ENCODE results near the gene GRAP.
A peak's percentile ranks its signal among the peaks of the same experiment; 100 is the strongest.
"Not testable (repeated sequence)": the region's sequence is repeated elsewhere in the genome, so short reads cannot be mapped to it uniquely, and the experiment has no call there.

Gene GRAP

DNA sequence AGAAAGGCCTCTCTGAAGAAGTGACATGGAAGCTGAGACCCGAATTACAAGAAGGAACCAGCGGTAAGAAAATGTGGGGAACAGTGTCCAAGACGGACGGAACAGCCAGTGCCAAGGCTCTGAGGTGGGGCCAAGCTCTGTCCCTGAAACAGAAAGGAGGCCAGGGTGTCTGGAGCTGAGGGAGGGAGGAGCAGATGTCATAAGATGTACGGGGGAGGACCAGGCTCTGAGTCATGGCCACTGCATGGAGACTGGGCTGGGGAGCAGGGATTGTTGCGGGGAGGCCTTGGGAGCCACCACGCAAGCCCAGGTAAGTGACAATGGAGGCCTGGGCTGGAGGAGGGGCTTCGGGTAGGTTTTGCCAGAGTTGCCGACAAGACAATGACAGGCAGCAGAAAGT, 2.1 kb downstream of the GRAP start:
- intact Hi-C loops (cut with DNase I); DNase-seq: not testable (repeated sequence)

DNA sequence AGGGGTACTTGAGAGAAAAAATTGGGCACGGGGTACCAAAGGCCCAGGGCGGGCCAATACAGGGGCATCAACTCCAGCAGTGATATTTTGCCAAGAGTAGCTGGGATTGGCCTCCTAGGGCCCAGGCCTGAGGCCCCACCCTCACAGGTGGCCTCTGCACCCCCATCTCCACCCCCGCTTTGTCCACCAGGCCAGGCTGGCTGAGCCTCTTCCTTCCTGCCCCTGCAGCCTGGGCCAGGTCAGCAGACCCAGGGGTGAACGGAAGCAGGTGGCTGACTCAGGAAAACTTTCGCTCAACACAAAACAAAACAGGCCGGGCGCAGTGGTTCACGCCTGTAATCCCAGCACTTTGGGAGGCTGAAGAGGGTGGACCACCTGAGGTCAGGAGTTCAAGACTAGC, 3.7 kb downstream of the GRAP start:
- DNase-seq; intact Hi-C loops (cut with DNase I): not testable (repeated sequence)

DNA sequence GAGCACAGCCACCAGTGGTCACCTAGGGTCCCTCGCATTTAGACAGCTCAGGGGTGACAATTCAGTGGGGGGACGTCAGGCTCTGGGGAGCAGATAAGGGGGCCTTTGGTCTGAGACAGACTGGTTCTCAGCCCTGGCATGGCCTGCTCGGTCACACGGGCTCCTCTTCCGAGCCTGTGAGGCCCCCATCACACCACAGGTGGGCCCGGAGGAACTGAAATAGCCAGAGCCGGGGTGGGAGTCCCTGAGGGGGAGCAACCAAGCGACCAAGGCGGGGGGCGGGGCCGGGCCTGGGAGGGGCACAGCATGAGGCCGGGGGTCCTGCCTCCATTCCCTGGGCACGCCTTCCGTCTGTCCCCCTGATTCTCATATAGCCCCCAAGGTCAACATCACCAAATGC, 4.4 kb downstream of the GRAP start:
- DNase-seq; intact Hi-C loops (cut with DNase I): not testable (repeated sequence)

DNA sequence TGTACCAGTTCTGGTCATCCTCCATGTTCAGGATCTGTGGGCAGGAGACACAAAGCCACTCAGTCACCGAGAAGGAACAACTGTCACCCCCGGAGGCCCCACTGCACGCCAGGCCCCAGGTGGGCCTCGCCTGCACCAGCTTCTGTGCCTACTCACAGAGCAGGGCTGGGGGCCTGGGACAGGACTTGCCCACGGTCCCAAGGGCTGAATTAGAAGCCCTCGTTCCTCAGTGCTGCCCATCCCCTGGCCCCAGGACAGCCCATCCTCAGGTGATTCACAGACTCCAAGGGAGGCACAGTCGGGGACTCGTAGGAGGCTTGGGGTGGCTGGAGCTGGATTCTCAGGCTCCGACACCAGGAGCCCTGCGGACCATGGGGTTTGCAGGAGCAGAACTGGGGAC, 4.9 kb downstream of the GRAP start:
- intact Hi-C loops (cut with DNase I); DNase-seq: not testable (repeated sequence)

DNA sequence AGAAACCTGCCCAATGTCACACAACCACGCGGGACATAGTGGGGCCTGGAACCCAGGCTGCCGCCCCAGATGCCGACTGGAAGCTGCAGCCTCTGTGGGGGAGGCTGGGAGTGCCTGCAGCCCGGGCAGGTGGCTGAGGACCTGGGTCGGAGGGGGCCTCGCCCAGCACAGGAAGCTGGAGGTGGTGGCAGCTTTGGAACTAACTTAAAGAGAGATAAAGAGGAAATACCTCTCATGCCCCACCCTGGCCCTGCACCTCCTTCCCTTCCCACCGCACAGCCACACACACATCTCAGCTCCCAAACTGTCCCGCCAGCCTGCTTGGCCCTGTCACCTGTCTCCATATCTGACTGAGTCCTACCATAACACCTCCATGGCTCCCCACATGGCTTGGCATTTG, 6.4 kb downstream of the GRAP start:
- DNase-seq; intact Hi-C loops (cut with DNase I): not testable (repeated sequence)

DNA sequence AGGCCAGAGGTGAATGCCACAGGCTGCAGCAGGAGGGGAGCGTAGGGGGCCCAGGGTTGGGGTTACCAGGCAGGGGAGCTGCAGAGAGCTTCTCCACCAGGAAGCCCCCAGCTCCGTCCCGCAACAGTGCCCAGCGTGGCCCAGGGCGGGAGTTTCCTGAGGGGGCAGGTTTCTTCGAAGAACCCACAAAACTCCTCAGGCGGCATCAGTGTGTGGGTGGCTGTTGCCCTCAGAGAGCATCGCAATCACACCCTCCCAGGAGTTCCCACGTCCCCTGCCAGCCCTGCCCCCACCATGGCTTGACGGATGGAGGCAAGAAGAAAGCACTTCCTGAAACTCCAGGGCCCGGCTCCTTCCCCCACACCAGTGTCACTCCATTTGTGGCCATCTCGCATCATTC, 8.0 kb downstream of the GRAP start:
- DNase-seq; intact Hi-C loops (cut with DNase I): not testable (repeated sequence)

DNA sequence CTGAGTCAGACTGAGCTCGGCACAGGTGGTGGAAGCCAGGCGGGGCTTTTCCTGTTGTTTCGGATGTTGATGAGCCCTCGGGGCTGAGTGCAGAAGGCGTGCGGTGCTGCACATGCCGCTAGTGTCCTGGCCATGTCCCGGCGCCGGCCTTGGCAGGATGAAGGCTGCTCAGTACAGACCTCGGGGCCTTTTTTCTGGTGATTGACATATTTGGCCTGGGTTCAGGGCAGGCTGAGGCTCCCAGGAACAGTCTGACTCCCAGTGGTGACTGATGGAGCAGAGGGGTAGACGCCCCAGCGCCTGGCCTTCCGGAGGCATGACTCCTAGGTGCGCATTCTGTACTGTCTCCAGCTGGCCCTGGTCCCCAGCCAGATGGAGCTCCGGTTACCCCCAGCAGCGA, 8.8 kb downstream of the GRAP start:
- intact Hi-C loops (cut with DNase I); DNase-seq: not testable (repeated sequence)

DNA sequence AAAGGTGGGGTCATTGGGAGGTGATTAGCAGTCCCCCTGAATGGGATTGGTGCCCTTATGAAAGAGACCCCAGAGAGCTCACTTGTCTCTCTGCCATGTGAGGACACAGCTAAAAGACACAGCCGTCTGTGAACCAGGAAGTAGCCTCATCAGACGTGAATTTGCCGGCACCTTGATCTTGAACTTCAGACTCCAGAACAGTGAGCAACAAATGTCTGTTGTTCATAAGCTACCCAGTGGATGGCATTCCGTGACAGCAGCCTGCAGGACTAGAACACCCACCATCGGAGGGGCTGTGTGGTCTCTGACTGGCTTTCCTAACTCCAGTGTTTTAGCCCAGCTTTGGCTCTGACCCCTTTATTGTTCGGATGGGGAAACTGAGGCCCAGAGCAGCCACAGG, 9.2 kb downstream of the GRAP start:
- peak in 1 of 10 donors; percentile 0 for DNase-seq
- intact Hi-C loops (cut with DNase I) = not testable (repeated sequence)

DNA sequence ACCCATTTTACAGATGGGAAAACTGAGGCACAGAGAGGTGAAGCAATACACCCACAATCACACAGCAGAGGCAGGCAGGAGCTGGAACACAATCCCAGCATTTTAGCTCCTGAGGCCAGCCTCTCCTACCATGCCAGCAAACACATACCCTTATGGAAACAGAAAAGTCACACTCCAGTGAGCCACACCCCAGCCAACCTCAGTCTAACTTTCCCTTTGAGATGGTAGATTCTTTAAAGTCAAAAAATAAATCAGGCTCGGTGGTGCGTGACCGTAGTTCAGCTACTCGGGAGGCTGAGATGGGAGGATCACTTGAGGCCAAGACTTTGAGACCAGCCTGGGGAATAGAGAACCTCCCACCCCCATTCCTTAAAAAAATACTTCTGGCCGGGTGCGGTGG, 10.6 kb downstream of the GRAP start:
- DNase-seq; intact Hi-C loops (cut with DNase I): not testable (repeated sequence)

DNA sequence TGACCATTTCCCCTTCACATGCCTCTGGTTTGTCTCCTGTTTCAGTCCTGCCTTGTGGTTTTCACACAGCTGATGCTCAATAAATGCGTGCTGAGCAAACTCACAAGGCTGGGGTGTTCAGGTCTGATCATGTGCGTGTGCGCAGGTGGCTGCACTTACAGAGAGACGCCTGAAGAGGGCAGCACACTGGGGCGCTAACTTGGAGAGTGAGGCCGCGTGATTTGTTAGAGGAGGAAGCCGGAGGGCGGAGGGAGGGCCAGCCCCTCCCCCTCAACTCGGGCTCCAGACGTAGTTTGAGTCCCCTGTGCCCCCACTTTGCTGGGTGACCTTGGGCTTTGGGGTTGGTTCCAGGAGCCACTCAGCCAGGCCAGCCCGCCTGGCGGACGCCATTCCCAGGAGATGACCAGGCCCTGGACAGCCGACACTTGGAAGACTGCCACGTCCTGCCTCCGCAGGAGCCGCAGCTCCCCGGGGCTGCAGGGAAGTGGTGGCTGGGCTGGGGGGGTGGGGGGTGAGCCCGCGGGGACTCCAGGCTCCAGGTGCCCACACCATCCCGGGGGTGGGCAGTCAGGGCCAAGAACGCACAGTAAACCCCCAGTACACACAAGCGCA, 14.3 kb downstream of the GRAP start:
- DNase-seq; intact Hi-C loops (cut with DNase I): not testable (repeated sequence)

DNA sequence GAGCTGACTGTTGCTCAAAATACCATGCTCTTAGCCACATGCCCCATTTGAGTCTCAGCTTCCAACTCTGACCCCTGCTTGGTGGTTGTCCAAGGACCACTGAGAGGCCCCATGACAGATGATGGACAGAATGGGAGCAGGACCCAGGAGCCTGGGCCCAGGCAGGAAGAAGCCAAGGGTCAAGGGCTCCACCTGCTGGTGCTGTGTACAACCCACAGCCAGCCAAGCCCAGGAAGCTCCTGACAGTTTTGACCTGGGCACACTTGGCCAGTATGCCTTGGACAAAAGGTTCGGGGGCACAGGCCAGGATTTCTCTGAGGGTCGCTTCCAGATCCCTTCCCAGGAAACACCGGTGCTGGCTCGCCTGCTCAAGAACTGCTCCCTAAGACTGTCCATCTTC, 15.0 kb downstream of the GRAP start:
- intact Hi-C loops (cut with DNase I) = not testable (repeated sequence)
- peak; percentile 33 to 94 (median 76) for DNase-seq

DNA sequence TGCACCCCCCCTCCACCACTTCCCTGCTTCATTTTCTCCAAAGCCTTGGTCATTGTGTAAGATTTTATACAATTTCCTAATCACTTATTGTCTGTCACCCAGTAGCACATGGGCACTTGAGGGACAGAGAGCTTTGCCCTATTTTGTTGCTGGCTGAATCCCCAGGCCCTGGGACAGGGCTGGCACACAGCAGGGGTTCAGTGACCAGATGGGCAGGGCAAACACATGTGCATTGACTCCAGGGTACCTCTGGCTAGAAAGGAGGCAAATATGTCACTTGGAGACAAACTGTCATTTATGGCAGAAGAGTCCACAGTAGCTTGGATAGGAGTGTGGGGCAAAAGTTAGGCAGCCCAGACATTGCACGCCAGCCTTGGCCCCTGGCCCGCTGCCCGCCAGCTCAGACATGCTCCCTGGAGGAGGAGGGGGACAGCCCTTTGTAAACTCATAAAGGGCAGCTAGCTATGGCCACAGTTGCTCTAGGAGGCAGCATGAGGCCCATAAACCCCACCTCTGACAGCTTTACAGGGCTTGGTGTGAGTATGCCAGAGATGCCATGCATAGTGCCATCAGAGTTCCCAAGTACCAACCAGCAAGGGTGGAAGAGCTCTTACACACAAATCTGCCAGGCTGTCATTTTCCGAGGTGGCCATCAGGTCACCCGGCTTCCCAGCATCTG, 15.8 kb downstream of the GRAP start:
- DNase-seq = not testable (repeated sequence)

DNA sequence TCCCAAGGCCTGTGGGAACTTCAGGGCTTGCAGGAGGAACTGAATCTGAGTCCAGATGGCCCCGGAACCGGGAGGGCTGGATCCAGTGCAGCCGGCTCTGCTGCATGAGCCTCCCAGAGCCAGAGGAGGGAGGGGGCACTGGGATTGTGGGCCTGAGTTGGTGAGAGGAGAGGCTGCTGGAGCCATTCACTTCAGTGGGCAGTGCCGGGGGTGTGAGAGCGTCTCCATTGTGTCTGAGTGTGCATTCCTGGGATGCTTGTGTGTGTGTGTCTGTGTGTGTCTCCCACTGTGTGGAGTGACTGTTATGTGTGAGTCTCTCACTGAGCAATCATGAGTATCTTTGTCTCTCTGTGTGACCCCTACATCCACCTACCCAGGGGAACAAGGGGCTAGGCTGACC, 17.0 kb downstream of the GRAP start:
- intact Hi-C loops (cut with DNase I); DNase-seq: not testable (repeated sequence)

More for the DNA sequence above, 15.8 kb downstream of the GRAP start:
- intact Hi-C loops (cut with DNase I) = not testable (repeated sequence)

DNA sequence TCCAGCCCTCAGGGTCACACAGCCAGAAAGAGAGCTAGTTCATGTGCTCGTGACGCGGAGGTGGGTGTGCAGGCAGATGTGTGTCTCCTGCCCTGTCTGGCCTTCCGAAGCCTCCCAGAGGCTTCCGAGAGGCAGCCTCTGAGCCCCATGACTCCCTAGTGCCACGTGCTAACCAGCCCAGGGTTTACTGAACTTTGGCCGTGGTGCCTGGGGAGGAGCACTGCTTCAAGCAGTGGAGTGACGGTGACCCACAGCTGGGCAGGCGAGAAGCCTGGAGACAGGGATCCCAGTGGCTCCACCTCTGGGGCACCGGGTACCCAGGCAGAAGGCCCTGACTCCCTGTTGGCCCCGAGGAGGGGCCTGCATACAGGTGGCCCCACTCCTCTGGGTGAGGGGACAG, 18.1 kb downstream of the GRAP start:
- DNase-seq; intact Hi-C loops (cut with DNase I): not testable (repeated sequence)

DNA sequence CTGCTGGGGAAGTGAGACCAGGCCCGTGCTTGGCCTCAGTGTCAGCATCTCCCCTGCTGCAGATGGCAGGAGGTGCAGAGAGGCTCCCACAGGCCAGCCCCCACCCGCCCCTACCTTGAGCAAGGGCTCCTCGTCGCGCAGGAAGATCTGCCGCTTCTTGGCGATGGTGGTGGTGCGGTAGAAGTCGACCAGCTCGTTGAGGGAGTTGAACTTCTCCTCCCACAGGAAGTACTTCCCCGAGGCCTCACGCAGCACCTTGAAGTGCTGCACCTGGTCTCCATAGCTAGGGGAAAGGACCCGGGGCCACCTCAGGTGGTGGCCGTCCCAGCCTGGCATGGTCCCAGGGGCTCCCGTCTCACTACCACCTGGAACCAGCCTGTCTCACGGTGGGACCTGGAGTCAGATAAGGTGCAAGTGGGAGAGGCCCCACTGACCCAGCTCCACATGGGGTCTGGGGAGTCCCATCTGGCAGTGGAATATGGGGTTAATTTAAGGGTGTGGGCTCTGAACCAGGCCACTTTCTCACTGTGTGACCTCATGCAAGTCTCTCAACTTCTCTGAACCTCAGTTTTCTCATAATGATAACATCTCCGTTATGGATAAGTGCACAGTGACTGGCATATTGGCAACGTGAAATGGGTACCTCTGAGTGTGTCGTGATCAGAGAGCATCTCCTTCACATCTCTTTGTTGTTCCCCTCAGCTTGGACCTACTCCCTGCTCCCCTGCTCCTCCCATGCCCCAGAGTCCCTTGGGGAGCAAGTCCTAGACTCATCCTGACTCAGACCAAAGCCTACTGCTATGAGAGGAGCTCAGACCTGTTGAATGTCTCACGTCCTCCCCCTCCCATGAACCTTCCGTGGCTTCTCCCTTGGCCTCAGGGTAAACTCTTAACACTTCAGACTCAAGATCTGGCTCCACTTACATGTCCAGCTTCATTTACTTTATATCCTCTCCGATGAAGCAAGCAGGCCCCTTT, 22.4 kb downstream of the GRAP start:
- intact Hi-C loops (cut with DNase I) = no loop called here
- peak in 3 of 10 donors; percentile 27 to 62 (median 59) for DNase-seq

DNA sequence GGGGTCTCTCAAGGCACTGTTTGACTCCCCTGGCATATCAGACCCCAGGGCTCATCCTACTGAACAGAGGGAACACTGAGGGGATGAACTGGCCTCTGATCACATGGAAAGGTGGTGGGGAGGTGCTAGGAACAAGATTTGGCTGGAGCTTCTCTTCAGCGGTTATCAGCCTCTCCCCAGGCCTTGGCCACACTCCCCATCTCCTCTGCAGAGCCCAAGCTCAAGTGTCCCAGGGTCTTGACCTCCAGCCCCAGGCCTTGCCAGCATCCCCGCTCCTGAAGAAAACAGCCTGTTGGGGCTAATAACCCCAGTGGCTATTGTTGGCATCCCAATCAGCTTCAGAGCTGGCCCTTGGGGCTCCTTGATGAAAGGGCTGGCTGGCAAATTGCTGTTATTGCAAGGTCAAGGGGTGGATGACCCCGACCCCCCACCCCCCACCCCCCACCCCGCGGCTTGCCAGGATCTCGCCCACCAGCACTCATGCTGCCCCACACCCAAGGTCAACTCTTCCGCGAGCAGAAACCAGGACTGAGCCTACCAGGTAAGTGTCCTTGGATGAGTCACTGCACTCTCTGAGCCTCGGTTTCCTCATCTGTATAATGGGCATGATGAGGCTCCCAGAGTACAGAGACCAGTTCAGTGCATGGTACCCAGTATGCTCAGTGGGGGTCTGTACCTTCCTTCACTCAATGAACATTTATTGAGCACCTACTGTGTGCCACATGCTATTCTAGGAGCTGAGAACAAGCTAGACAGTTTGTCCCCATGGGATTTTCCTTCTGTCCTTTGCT, 23.4 kb downstream of the GRAP start:
- intact Hi-C loops (cut with DNase I) = no loop called here
- DNase-seq = peak in 3 of 10 donors; percentile 13 to 56 (median 25)

DNA sequence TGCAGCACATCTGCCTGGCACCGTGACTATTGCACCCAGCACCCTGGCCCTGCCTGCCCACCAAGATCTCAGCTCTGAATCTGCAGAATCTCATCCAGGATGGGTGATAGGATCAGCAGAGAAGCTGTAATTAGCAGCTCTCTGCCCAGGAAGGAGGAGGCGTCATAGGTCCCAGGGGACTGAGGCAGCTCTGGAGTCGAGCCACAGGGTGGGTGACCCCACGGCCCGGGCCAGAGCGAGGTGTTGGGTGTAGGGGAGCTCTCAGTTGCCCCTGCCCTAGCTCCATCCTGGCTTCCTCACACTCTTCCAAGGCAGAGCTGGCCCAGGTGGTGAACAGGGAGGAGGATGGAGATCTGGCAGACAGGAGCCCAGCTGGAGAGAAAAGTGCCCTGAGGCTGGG, 24.0 kb downstream of the GRAP start:
- intact Hi-C loops (cut with DNase I) = no loop called here
- peak in 3 of 10 donors; percentile 37 to 77 (median 77) for DNase-seq

DNA sequence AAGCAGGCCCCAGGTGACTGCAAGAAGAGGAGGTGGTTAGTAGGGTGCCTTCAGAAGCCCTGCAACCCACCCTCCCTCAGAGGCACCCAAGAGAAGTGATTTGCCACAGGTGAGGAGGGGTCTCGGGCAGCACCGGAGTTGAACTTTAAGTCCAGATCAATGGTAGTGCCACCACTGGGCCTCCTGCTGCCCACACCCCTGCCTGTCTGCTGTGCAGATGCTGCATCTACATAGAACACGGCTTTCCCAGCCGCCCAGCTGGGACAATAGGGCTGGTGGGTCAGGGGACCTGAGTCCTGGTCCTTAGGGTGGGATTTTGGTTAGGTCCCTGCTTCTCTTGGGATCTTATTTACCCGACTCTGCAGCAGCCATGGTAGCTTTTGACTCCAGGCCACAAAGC, 24.6 kb downstream of the GRAP start:
- peak in 3 of 10 donors; percentile 37 to 47 (median 38) for DNase-seq
- intact Hi-C loops (cut with DNase I) = no loop called here

DNA sequence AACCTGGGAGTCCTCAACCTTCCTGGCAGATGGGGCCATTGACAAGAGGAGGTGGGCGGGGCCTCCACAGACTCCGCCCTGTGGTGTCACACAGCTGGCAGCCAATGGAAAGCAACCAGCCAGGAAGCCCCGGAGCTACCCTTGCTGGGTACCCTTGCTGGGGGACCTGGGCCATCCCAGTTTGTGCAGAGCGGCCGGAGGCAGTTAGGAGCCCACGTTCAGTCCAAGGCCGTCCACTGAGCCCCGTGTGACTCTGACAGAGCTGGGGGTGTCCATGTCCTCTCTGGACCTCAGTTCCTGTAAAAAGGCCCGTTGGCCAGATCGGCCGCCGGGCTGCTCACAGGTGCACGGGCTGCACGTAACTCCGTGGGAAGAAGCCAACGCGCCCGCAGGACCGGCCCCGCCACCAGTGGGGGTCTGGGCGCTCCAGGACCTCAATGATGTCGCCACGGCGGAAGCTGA, 25.1 kb downstream of the GRAP start:
- peak in 2 of 10 donors; percentile 61 to 73 for DNase-seq
- intact Hi-C loops (cut with DNase I) = no loop called here
